GM12878 (cell line): ENCODE measurements around the gene SNX10. TPM values are rescaled to one million over a fixed set of nuclear protein-coding genes. Genes with fewer than 3 reads are reported as not detected.

Source experiments
- ATAC-seq: fragments of 200-7000 bp; cut with Tn5 transposase; 3 replicates; pipeline ENCODE4 v1.9.1; 2020; ENCODE audit warnings: mild to moderate bottlenecking, moderate library complexity
- BruUV-seq: library from RNA; stranded (reverse); fragments of 400-500 nt; replicated peaks from 2 replicates; lab custom pipeline; 2021; lab: Mats Ljungman, UMichigan
- CTCF ChIA-PET: fragments of 300-600 bp; sonication (Branson Sonifier 250); formaldehyde crosslinking; extraction: SDS; loops from one replicate; lab custom pipeline; 2021; ENCODE audit warnings: inconsistent platforms; lab: Yijun Ruan, JAX
- POLR2A ChIA-PET: fragments of 350-600 bp; formaldehyde crosslinking; extraction: SDS; loops from one replicate; lab custom pipeline; 2021; ENCODE audit warnings: inconsistent platforms; lab: Charles Lee
- RAD21 ChIA-PET: fragments of 300-600 bp; sonication (Branson Sonifier 250); formaldehyde crosslinking; loops from one replicate; lab custom pipeline; 2023; ENCODE audit warnings: antibody characterized with exemption; ENCODE audit not compliant: unreplicated experiment; lab: Charles Lee
- SMC1A ChIA-PET: fragments of 300-600 bp; sonication (Branson Sonifier 250); formaldehyde crosslinking; loops from one replicate; lab custom pipeline; 2023; ENCODE audit not compliant: unreplicated experiment, uncharacterized antibody; lab: Charles Lee
- DNase-seq: peaks from one replicate; pipeline ENCODE4 v3.0.0-alpha.2; 2011; ENCODE audit warnings: low read depth, low spot score
- FAIRE-seq: peaks from 3 replicates; lab custom pipeline; 2011; peaks lifted over from hg19 to GRCh38; lab: Jason Lieb, UNC
- H2AFZ ChIP-seq: 2 replicates; pipeline ENCODE4 v1.6.0; 2011; ENCODE audit warnings: low read depth, low read length, control low read depth; ENCODE audit not compliant: control insufficient read depth
- H3K27ac ChIP-seq: 2 replicates; pipeline ENCODE4 v1.5.1; 2011; ENCODE audit warnings: control low read depth; ENCODE audit not compliant: control insufficient read depth, insufficient read depth
- H3K27me3 ChIP-seq, 2 experiments: replicated peaks in 1 of 2; 2 replicates each; pipeline versions ENCODE4 v1.6.0 to v1.6.1; 2011; ENCODE audit warnings: low read length in 1 of 2; ENCODE audit not compliant: control insufficient read depth in 2 of 2, insufficient read depth in 2 of 2
- H3K36me3 ChIP-seq, 2 experiments: 2 replicates each; pipeline ENCODE4 v1.5.1; 2011; ENCODE audit warnings: low read length in 1 of 2; ENCODE audit not compliant: control insufficient read depth in 2 of 2, insufficient read depth in 2 of 2
- H3K4me1 ChIP-seq: 2 replicates; pipeline ENCODE4 v1.6.1; 2011; ENCODE audit warnings: mild to moderate bottlenecking, low read length, moderate library complexity, mixed read lengths; ENCODE audit not compliant: control insufficient read depth, insufficient read depth
- H3K4me2 ChIP-seq: 2 replicates; pipeline ENCODE4 v1.6.0; 2011; ENCODE audit warnings: control low read depth; ENCODE audit not compliant: control insufficient read depth, insufficient read depth
- H3K4me3 ChIP-seq: fragments of 200-600 bp; sonication (generic); 2 replicates; pipeline ENCODE4 v1.5.1; 2016
- H3K79me2 ChIP-seq: 2 replicates; pipeline ENCODE4 v1.6.0; 2011; ENCODE audit warnings: low read length; ENCODE audit not compliant: control insufficient read depth, insufficient read depth
- H3K9ac ChIP-seq: 2 replicates; pipeline ENCODE4 v1.8.0; 2011; ENCODE audit warnings: low read length, control low read depth, mixed read lengths; ENCODE audit not compliant: control insufficient read depth, insufficient read depth
- H3K9me3 ChIP-seq: replicated peaks from 3 replicates; pipeline ENCODE4 v1.5.1; 2011; ENCODE audit warnings: mild to moderate bottlenecking, low read length; ENCODE audit not compliant: control insufficient read depth, insufficient read depth
- H4K20me1 ChIP-seq: 2 replicates; pipeline ENCODE4 v1.6.0; 2011; ENCODE audit not compliant: control insufficient read depth, insufficient read depth
- CHD1 ChIP-seq: IDR thresholded peaks from 2 replicates; pipeline ENCODE4 v1.6.1; 2012; ENCODE audit warnings: low read depth, low read length, improper control_type of control experiment
- CHD2 ChIP-seq: IDR thresholded peaks from 2 replicates; pipeline ENCODE4 v1.6.1; 2011; ENCODE audit warnings: low read depth, low read length, improper control_type of control experiment, borderline replicate concordance
- HDAC6 ChIP-seq: fragments of 200-600 bp; sonication (generic); IDR thresholded peaks from one replicate; pipeline ENCODE4 v1.8.0; 2017; ENCODE audit warnings: antibody characterized with exemption; ENCODE audit not compliant: unreplicated experiment
- MXI1 ChIP-seq: fragments of 150-350 bp; IDR thresholded peaks from 2 replicates; pipeline ENCODE4 v1.6.1; 2011; ENCODE audit warnings: low read depth, mild to moderate bottlenecking, inconsistent platforms, low read length, improper control_type of control experiment
- NBN ChIP-seq: fragments of 450-650 bp; IDR thresholded peaks from 2 replicates; pipeline ENCODE4 v1.6.1; 2016
- NRF1 ChIP-seq: conservative IDR thresholded peaks from 2 replicates; pipeline ENCODE4 v1.6.1; 2011; ENCODE audit warnings: mild to moderate bottlenecking, low read depth, low read length, improper control_type of control experiment
- PAX5 ChIP-seq: IDR thresholded peaks from 2 replicates; pipeline ENCODE4 v1.6.1; 2011; ENCODE audit warnings: low read depth, low read length, borderline replicate concordance
- RAD21 ChIP-seq: IDR thresholded peaks from 2 replicates; pipeline ENCODE4 v1.6.1; 2011; ENCODE audit warnings: mild to moderate bottlenecking, low read depth, low read length, moderate library complexity; ENCODE audit not compliant: insufficient read depth
- RUNX3 ChIP-seq: IDR thresholded peaks from 2 replicates; pipeline ENCODE4 v1.6.1; 2012; ENCODE audit warnings: low read length, inconsistent platforms
- SMAD1 ChIP-seq: fragments of 450-650 bp; IDR thresholded peaks from 2 replicates; pipeline ENCODE4 v1.6.1; 2018; ENCODE audit warnings: mild to moderate bottlenecking, low read depth; ENCODE audit not compliant: partially characterized antibody
- YY1 ChIP-seq: IDR thresholded peaks from 2 replicates; pipeline ENCODE4 v1.6.1; 2011; ENCODE audit warnings: low read depth, mild to moderate bottlenecking, low read length
- ZBED1 ChIP-seq: IDR thresholded peaks from 2 replicates; pipeline ENCODE4 v1.6.1; 2016; ENCODE audit warnings: borderline replicate concordance
- ZNF217 ChIP-seq: fragments of 450-650 bp; IDR thresholded peaks from 2 replicates; pipeline ENCODE4 v1.6.1; 2017; ENCODE audit warnings: antibody characterized with exemption, mild to moderate bottlenecking
- WGBS: methylation state at CpG from one replicate; pipeline ENCODE4 v1.1.6; 2016; ENCODE audit warnings: low lambda C conversion rate; ENCODE audit not compliant: insufficient replicate concordance, insufficient coverage; ENCODE audit errors: missing lambda C conversion rate; 5-methylcytosine and 5-hydroxymethylcytosine counted together
- in situ Hi-C: fragments of 300-500 bp; cut with MboI; formaldehyde crosslinking; loops from 9 replicates; pipeline ENCODE4 v1.14.3; 2018; ENCODE audit warnings: mixed read lengths
- intact Hi-C: fragments of 100-400 bp; cut with micrococcal nuclease; formaldehyde crosslinking; loops from one replicate; pipeline ENCODE4 v1.14.2; 2022; ENCODE audit not compliant: unreplicated experiment
- polyA plus RNA-seq, 11 experiments: library from polyadenylated mRNA; depleted of rRNA in 4 of 11; unstranded in 6 of 11; stranded (reverse) in 5 of 11; fragments of >200 nt; fragmentation: Nextera tagmentation in 4 of 11; fragmentation: Illumina TruSeq in 1 of 11; extraction: Ambion mirVana in 4 of 11; extraction: Trizol in 1 of 11; gene quantifications; 1 replicate in 1 of 11; 2 replicates in 10 of 11; pipeline versions ENCODE4 v1.2.1 to v1.2.3, GENCODE V29; 2011 to 2016; ENCODE audit warnings: inconsistent platforms in 2 of 11, missing spikeins in 2 of 11, low read depth in 1 of 11
- total RNA-seq, 4 experiments: library from RNA; depleted of rRNA in 3 of 4; stranded (reverse); fragments of >200 nt in 3 of 4; fragmentation: Illumina TruSeq in 1 of 4; extraction: Trizol in 1 of 4; gene quantifications; 2 replicates each; pipeline versions ENCODE4 v1.2.1 to v1.2.3, GENCODE V29; 2013 to 2021
- TF ChIP-seq, protein P1 (sequence below): fragments of 450-650 bp; IDR thresholded peaks from 2 replicates; pipeline ENCODE4 v1.6.1; 2016; ENCODE audit warnings: mild to moderate bottlenecking

The SNX10 gene
- total and polyA plus RNA-seq, 10 of the 15 experiments (the other 5 are each of a cell fraction or from before 2014, with no cell fraction given), result 22.0 to 56.2 (median 30.1) TPM

GRCh38 chr7:26305869-26306665 is 14.4 kb downstream of the SNX10 start:
- no peaks in the 10 kb centered on the region for H3K27me3 ChIP-seq
- ChIA-PET RAD21 (interaction anchor here (0.8 to 1.9 kb wide), 8 partner anchors 11 to 411 kb away, joined by 3 to 6 read pairs (median 3); partner anchors contain the start of gene CBX3), CTCF (interaction anchor here (0.8 to 2.0 kb wide), 5 partner anchors 11 to 215 kb away, joined by 3 to 13 read pairs (median 5); partner anchors contain the start of gene SNX10), SMC1A (interaction anchor here (0.7 to 2.7 kb wide), 8 partner anchors 8 to 108 kb away, joined by 3 to 32 read pairs (median 5); no protein-coding TSS in a partner anchor), POLR2A (interaction anchor here (0.7 to 1.6 kb wide), 3 partner anchors 9 to 1180 kb away, joined by 3 to 5 read pairs (median 3); no protein-coding TSS in a partner anchor)
- peaks cover 0 to 13% of the 10 kb centered on the region in 2 experiments; a peak in 1 of 4 replicates for H3K36me3 ChIP-seq
- no TSS peak for BruUV-seq
- no peaks in the 10 kb centered on the region for H3K9me3 ChIP-seq
- H3K79me2 ChIP-seq, result no peaks in the 10 kb centered on the region; the same call in 1 of the 2 replicates
- ATAC-seq, result no peak
- no peak overlapping the region for H3K9ac ChIP-seq
- H3K4me1 ChIP-seq, result no peaks in the 10 kb centered on the region
- H3K4me2 ChIP-seq, result no peak overlapping the region
- DNase-seq, result no peak
- no peak overlapping the region for H3K27ac ChIP-seq
- FAIRE-seq, result no peak
- in situ Hi-C loops, result no loop called here
- TF ChIP-seq CHD2 (no peak), NRF1 (no peak), HDAC6 (no peak), NBN (no peak), RAD21 (no peak), CHD1 (no peak), YY1 (no peak), SMAD1 (no peak), ZNF217 (no peak), RUNX3 (no peak), ZBED1 (no peak), PAX5 (no peak), MXI1 (no peak)
- TF ChIP-seq, protein P1, sequence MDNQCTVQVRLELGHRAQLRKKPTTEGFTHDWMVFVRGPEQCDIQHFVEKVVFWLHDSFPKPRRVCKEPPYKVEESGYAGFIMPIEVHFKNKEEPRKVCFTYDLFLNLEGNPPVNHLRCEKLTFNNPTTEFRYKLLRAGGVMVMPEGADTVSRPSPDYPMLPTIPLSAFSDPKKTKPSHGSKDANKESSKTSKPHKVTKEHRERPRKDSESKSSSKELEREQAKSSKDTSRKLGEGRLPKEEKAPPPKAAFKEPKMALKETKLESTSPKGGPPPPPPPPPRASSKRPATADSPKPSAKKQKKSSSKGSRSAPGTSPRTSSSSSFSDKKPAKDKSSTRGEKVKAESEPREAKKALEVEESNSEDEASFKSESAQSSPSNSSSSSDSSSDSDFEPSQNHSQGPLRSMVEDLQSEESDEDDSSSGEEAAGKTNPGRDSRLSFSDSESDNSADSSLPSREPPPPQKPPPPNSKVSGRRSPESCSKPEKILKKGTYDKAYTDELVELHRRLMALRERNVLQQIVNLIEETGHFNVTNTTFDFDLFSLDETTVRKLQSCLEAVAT, result no peak
- WGBS, result 94% methylated on average over 15 of the region's 16 CpGs
- H2AFZ ChIP-seq, result no peak overlapping the region
- no peaks in the 10 kb centered on the region for H4K20me1 ChIP-seq
- intact Hi-C loops, result no loop called here
- H3K4me3 ChIP-seq, result no peak overlapping the region
